Neural progenitor cell (in vitro differentiated cells): Measurements from ENCODE around the gene CHST5.

ENCODE experiments used
- CTCF ChIP-seq: fragments of 200-600 bp; sonication (generic); IDR thresholded peaks from 2 replicates; pipeline ENCODE4 v1.5.1; 2017; ENCODE audit warnings: antibody characterized with exemption, mild to moderate bottlenecking
- EZH2 ChIP-seq: fragments of 200-600 bp; sonication (generic); IDR thresholded peaks from 2 replicates; pipeline ENCODE4 v1.6.1; 2017; ENCODE audit warnings: antibody characterized with exemption, mild to moderate bottlenecking, moderate library complexity
- EZH2phosphoT487 ChIP-seq: fragments of 200-600 bp; sonication (generic); IDR thresholded peaks from 2 replicates; pipeline ENCODE4 v1.6.1; 2017; ENCODE audit warnings: antibody characterized with exemption

DNA sequence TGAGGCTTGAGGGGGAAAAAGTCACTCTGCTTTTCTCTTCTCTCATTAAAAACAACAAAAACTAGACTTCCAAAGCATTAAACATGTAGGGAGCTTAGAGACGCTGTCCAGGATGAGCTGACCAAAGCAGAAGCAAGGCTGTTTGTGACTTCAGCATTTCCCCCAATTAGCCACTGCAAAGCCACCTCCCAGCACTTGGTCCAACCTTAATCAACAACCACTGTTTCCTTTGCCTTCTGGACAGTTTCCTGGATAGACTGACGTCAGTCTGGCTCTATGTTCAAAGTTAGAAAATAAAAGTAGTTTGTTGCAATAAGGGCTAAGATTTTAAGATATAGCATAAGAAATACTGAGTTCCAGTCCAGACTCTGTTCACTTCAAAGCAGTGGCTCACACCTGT, 17.0 kb upstream of the CHST5 start:
- no peak for TF ChIP-seq CTCF
- no peak for TF ChIP-seq EZH2
- no peak for TF ChIP-seq EZH2phosphoT487
